HepG2 (cell line): ENCODE results near the gene CCDC154. TPM values are rescaled to one million over a fixed set of nuclear protein-coding genes. Genes with fewer than 3 reads are reported as not detected.

Experiments
- ARID5B ChIP-seq: IDR thresholded peaks from 2 replicates; pipeline ENCODE4 v1.4.0; 2020; ENCODE audit warnings: mild to moderate bottlenecking, missing genetic modification reagents
- ATF4 ChIP-seq, 2 experiments: fragments of 450-650 bp in 1 of 2; sonication (generic) in 1 of 2; formaldehyde crosslinking; IDR thresholded peaks; 2 replicates each; pipeline versions ENCODE4 v1.5.0 to v1.8.0; 2020 to 2022; ENCODE audit warnings: mild to moderate bottlenecking in 1 of 2, missing genetic modification reagents in 1 of 2
- FOXK1 ChIP-seq: sonication (generic); formaldehyde crosslinking; IDR thresholded peaks from 2 replicates; pipeline ENCODE4 v1.4.0; 2020; ENCODE audit warnings: low read depth, missing genetic modification reagents, borderline replicate concordance
- LBX2 ChIP-seq: sonication (generic); formaldehyde crosslinking; IDR thresholded peaks from 2 replicates; pipeline ENCODE4 v1.5.0; 2020; ENCODE audit warnings: missing genetic modification reagents, mild to moderate bottlenecking, borderline replicate concordance
- SALL1 ChIP-seq: sonication (generic); formaldehyde crosslinking; IDR thresholded peaks from 2 replicates; pipeline ENCODE4 v1.8.0; 2022; ENCODE audit warnings: mild to moderate bottlenecking, missing genetic modification reagents
- SP4 ChIP-seq: sonication (generic); formaldehyde crosslinking; IDR thresholded peaks from 2 replicates; pipeline ENCODE4 v1.8.1; 2023; ENCODE audit warnings: mild to moderate bottlenecking, missing genetic modification reagents
- USF2 ChIP-seq, 2 experiments: sonication (generic) in 1 of 2; formaldehyde crosslinking in 1 of 2; IDR thresholded peaks; 2 replicates each; pipeline versions ENCODE4 v1.5.1 to v1.6.1; 2011 to 2020; ENCODE audit warnings: borderline replicate concordance in 1 of 2, low read depth in 1 of 2, low read length in 1 of 2, mild to moderate bottlenecking in 1 of 2, missing genetic modification reagents in 1 of 2, moderate library complexity in 1 of 2
- YY1 ChIP-seq: IDR thresholded peaks from 2 replicates; pipeline ENCODE4 v1.6.1; 2011; ENCODE audit warnings: low read length, low read depth, moderate library complexity, mild to moderate bottlenecking; ENCODE audit not compliant: insufficient read depth, insufficient replicate concordance
- ZBTB20 ChIP-seq: sonication (generic); formaldehyde crosslinking; IDR thresholded peaks from 2 replicates; pipeline ENCODE4 v1.8.1; 2023; ENCODE audit warnings: missing genetic modification reagents, low read depth, mild to moderate bottlenecking, borderline replicate concordance
- ZBTB38 ChIP-seq: sonication (generic); formaldehyde crosslinking; IDR thresholded peaks from 2 replicates; pipeline ENCODE4 v1.5.1; 2020; ENCODE audit warnings: mild to moderate bottlenecking, missing genetic modification reagents
- ZFX ChIP-seq: sonication (generic); formaldehyde crosslinking; IDR thresholded peaks from 2 replicates; pipeline ENCODE4 v1.4.0; 2020; ENCODE audit warnings: mild to moderate bottlenecking, low read depth, missing genetic modification reagents, moderate library complexity
- ZNF256 ChIP-seq: sonication (generic); formaldehyde crosslinking; conservative IDR thresholded peaks from 2 replicates; pipeline ENCODE4 v1.4.0; 2020; ENCODE audit warnings: missing genetic modification reagents
- ZNF280B ChIP-seq: sonication (generic); formaldehyde crosslinking; IDR thresholded peaks from 2 replicates; pipeline ENCODE4 v1.5.0; 2020; ENCODE audit warnings: missing genetic modification reagents, mild to moderate bottlenecking, borderline replicate concordance
- ZNF503 ChIP-seq: sonication (generic); formaldehyde crosslinking; IDR thresholded peaks from 2 replicates; pipeline ENCODE4 v1.4.0; 2020; ENCODE audit warnings: missing genetic modification reagents
- ZSCAN25 ChIP-seq: sonication (generic); formaldehyde crosslinking; IDR thresholded peaks from 2 replicates; pipeline ENCODE4 v1.8.0; 2022; ENCODE audit warnings: mild to moderate bottlenecking, missing genetic modification reagents
- polyA plus RNA-seq, 8 experiments: library from polyadenylated mRNA; depleted of rRNA in 3 of 8; stranded (reverse) in 7 of 8; unstranded in 1 of 8; fragments of >200 nt; fragmentation: Illumina TruSeq in 4 of 8; extraction: Trizol in 4 of 8; gene quantifications; 2 replicates each; pipeline versions ENCODE4 v1.2.1 to v1.2.3, GENCODE V29; 2011 to 2016; ENCODE audit warnings: low read depth in 4 of 8, missing spikeins in 1 of 8, mixed read lengths in 1 of 8; ENCODE audit not compliant: insufficient read depth in 1 of 8
- total RNA-seq, 5 experiments: library from RNA; depleted of rRNA; stranded (reverse); fragments of >200 nt; fragmentation: Illumina TruSeq; extraction: Trizol; gene quantifications; 2 replicates each; pipeline ENCODE4 v1.2.3, GENCODE V29; 2016; ENCODE audit warnings: low read depth in 1 of 5

The CCDC154 gene
- total and polyA plus RNA-seq, 2 of the 13 experiments (the other 11 are each of a cell fraction or from before 2014, with no cell fraction given) = 0.92 to 1.5 TPM

- TF ChIP-seq USF2 (IDR thresholded peaks at IDR 0.05; ENCODE audit: low read depth, low read length) (no peak), USF2 (CRISPR knock-in tag; IDR thresholded peaks at IDR 0.05; ENCODE audit: borderline replicate concordance) (no peak), ZBTB38 (CRISPR knock-in tag) (0 out of 2 replicates have a peak, but pooled peaks have one; percentile 32), ATF4 (CRISPR knock-in tag; IDR thresholded peaks at IDR 0.05) (no peak), SALL1 (CRISPR knock-in tag) (peak; percentile 20), ZNF503 (CRISPR knock-in tag) (no peak), ARID5B (CRISPR knock-in tag) (0 out of 2 replicates have a peak, but pooled peaks have one; percentile 5), ZBTB20 (peak; percentile 72; the same call in 1 of the 2 replicates), ZNF256 (no peak), YY1 (peak; percentile 70), SP4 (CRISPR knock-in tag) (peak; percentile 2; the same call in 1 of the 2 replicates), ZSCAN25 (peak; percentile 43; the same call in 1 of the 2 replicates), FOXK1 (CRISPR knock-in tag) (peak; percentile 17; the same call in 1 of the 2 replicates), ZNF280B (CRISPR knock-in tag) (peak; percentile 46; the same call in 1 of the 2 replicates), LBX2 (0 out of 2 replicates have a peak, but pooled peaks have one; percentile 21), ZFX (CRISPR knock-in tag) (peak; percentile 85)
Measured at GRCh38 chr16:1435921-1436697, 8.2 kb downstream of the CCDC154 start (continued).
